LoVo (cell line): ENCODE measurements around the gene SFTPD.
"Not testable (repeated sequence)": the region's sequence is repeated elsewhere in the genome, so short reads cannot be mapped to it uniquely, and the experiment has no call there.

ENCODE experiments used
- DNase-seq: peaks from one replicate; pipeline ENCODE4 v3.0.0-alpha.2; 2016; ENCODE audit warnings: low spot score

SFTPD gene

DNA sequence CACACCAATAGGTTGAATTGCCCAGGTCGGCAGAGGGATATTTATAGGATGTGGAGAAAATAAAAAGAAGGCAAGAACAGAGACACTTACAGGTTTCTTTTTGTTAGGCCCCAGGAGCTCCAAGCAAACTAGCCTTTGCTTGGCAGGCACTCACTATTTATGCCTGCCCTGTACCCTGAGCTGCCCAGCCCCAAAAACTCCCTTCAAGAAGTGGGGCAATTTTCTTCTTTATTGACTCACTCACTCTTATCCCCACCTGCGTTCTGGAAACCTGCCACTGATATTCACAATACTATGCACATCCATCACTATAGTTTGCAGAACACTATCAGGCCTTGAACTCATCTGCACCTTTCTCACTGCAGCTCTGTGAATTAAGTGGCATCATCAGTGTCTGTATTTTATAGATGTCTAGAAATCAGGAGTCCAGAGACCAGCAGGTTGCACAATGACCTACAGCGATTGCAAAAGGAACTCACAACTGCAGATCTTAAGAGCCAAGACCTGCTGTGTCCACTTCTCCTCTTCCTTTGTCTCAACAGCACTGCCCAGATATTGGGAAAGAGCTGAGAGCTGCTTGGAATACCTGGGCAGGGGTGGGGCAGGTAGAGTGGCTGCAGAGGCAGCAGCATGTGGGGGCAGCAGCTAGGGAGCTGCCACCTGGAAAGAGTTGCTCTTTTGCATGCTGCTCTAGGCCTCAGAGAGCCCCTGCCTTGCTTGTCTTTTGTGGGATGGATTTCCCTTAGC, at the start of gene SFTPD:
SFTPD (minus strand) TSS at position 130 of the 747 bp plus-strand sequence. CDS start 2,446 bp downstream, outside the sequence.
- DNase-seq, result peak; percentile 7

DNA sequence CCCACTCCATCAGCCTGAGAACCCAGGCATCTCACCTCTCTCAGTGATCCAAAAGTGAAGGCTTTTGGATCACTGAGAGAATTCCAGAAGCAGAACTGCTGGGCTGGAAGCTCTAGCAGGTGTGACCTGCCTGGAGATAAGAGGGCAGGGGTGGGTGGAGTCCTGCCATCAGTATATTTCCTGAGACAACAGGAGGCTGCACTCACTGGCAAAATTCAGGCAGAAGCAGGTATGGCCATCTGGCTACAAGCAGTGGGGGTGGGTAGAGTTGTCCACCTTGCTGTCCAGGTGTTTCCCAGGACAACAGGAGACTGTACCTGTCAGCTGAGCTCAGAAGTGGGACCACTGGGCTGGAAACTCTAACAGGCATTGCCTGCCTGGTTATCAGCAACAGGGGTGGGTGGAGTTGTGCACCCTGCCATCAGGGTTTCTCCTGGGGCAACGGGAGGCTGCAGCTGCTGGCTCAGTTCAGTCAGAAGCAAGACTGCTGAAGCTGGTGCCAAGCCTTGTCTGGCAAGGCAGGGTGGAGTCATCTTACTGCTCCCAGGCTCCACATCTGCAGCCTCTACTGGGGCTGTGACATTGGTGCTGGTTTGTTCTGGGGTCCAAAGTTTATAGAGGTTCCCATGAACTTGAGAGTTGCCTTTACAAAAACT, 47.2 kb upstream of the SFTPD start:
- no peak for DNase-seq

DNA sequence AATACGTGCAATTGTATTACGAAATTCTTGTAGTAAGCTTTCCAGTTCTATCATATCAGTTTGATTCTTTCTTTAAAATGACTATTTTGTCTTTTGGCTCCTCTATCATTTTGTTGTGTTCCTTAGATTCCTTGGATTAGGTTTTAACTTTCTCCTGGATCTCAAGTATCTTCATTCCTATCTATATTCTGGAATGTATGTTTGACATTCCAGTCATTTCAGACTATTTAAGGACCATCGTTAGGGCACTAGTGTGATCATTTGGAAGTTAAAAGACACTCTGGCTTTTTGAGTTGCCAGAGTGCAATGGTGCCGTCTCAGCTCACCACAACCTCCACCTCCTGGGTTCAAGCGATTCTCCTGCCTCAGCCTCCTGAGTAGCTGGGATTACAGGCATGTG, 45.7 kb upstream of the SFTPD start:
- no peak for DNase-seq

- not testable (repeated sequence) for DNase-seq
Observed at GRCh38 chr10:79988199-79988598, 39.3 kb upstream of the SFTPD start.

DNA sequence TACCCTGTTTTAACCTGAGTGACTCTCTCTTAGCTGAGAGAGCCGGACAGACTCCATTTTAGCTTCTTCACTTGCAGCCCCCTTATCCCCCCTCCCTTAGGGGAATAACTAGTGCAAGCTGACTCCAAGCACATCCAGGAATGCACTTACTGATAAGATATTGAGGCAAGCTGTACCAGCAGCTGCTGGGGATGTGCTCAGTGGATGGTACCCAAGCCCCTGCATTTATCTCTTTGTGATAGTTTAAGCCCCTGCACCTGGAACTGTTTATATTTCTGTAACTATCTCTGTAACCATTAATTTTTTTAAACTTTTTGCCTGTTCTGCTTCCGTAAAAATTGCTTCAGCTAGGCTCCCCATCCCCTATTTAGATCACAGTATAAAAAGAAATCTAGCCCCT, 37.8 kb upstream of the SFTPD start:
- not testable (repeated sequence) for DNase-seq

DNA sequence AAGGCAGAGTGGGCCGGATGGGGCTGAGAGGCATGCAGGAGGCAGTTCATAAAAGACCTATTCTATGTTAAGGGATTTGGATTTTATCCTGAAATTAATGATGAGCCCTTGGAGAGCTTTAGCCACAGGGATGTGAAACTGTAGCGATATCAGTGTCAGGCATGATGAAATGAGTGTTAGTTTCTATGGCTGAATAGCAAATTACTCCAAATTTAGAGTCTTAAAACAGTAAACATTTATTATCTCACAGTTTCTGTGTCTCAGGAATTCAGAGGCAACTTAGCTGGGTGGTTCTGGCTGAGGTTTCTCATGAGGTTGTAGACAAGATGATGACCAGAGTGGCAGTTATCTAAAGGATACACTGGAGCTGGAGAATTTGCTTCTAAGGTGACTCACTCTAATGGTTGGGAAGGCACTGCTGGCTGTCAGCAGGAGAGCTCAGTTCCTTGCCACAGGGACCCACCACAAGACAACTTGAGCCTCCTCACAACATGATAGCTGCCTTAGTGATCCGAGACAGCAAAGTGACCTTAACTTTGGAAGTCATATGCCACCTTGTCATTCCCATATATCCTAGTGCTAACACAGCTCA, 36.7 kb upstream of the SFTPD start:
- no peak for DNase-seq

DNA sequence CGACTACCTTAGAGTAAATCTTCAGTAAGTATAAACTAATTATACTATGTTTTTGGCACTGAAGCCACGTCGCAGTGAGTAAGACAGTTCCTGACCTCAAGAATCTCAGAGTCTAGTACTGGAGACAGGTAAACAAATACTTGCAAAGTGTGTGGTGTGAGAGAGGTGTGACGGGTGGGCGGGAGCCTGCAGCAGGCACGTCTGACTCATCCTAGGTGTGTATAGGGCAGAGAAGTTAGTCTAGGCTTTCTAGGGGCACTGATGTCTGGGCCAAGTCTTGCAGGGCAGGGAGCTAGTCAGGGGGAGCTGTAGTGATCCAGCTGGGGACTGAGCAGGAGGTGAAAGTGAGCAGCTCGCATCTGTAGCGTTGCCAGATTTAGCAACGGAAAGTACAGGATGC, 35.9 kb upstream of the SFTPD start:
- peak; percentile 80 for DNase-seq

- no peak for DNase-seq
Observed at GRCh38 chr10:79983286-79983909, 34.5 kb upstream of the SFTPD start.

GRCh38 chr10:79982861-79983260, 34.0 kb upstream of the SFTPD start:
- no peak for DNase-seq

GRCh38 chr10:79982362-79982800, 33.5 kb upstream of the SFTPD start:
- no peak for DNase-seq

DNA sequence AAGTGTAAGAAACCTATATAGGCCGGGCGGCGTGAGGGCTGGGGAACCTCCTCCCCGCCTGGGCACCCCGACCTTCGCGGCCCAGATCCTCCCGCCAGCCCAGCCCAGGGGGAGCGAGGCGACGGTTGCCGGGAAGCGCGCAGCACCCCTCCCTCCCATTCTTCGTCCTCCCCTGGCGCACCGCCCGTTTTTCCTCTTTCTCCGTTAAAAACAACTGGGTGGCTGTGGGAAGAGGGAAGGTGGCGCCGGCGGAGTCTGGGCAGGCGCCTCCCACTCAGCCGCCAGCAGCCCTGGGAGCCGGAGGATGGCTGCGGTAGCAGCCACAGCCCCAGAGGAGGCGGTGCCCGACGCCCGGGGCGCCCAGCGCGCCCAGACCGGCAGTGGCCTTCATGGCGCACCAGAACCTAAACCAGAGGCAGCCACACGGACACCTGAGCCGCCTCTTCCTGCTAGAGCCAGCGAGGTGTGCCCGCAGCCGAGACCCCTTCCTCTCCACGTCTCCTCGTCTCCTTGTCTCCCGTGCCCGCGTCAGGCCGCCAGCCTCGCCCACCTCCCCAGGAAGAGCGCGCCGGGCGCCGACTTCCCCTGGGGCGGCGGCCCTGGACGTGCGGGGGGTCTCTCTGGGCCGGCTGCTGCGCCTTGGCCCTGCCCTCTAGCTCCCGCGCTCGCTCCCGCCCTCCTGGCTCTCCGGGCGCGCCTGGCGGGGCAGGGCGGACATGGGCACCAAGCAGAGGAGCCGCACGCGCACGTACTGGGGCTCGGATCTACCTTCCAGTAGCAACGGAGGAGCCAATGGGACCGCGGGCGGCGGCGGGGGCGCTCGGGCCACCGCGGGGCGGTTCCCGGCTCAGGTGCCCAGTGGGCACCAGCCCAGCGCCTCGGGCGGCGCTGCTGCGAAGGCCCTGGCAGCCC, 32.8 kb upstream of the SFTPD start:
- DNase-seq, result peak; percentile 48

GRCh38 chr10:79980711-79981110, 31.8 kb upstream of the SFTPD start:
- DNase-seq, result no peak

- DNase-seq, result no peak
Observed at GRCh38 chr10:79979976-79980687, 31.2 kb upstream of the SFTPD start.

DNA sequence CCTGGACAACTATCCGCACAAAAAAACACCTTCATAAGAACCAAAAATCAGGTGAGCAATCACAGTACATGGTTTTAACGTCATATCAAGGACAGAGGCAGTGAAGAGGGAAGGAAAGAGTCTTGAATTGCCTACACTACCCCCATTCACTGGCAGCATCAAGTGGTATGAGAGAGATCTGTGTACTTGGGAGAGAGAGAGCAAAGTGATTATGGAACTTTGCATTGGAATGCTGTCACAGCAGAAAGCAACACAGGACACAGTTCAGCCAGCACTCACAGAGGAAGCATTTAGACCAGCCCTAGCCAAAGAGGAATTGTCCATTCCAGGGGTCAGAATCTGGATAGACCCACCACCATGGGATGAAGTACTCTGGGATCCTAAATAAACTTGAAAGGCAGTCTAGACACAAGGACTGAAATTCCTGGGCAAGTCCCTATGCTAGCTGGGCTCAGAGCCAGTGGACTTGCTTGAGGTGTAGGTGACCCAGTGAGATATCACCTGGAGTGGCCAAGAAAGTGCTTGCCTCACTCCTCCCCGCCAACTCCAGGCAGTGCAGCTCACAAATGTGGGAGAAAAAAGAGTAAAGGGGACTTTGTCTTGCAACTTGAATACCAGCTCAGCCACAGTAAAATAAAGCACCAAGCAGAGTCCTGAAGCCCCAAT, 30.5 kb upstream of the SFTPD start:
- no peak for DNase-seq

GRCh38 chr10:79976999-79977398, 28.1 kb upstream of the SFTPD start:
- no peak for DNase-seq

DNA sequence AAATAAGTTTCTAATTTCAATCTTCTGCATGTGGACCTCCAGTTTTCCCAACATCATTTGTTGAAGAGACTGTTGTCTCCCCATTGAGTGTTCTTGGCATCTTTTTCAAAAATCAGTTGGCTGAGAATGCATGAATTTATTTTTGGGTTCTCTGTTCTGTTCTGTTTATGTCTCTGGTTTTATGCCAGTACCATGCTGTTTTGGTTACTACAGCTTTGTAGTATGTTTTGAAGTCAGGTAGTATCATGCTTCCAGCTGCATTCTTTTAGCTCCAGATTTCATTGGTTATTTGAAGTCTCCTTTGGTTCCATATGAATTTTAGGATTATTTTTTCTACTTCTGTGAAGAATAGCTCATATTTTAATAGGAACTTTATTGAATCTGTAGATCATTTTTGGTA, 21.2 kb upstream of the SFTPD start:
- no peak for DNase-seq

GRCh38 chr10:79947787-79948424, 999 bp downstream of the SFTPD start:
- DNase-seq, result no peak

DNA sequence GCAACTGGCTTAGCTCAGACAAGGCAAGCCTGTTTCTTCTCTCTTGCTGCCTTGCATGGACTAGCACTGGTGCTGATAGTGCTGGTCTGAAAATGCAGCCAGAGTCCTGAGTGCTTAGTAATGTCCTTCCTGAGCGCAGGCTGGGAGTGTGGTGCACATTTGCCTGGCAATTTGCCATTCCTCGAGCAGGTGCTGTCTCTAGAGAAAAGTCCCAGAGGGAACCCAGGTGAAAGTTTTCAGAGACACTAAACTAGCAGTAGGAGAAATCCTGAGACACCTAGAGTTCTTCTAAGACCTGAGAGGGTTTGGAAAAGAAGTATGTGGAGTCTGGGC, 1.9 kb downstream of the SFTPD start:
- DNase-seq, result no peak

GRCh38 chr10:79946271-79947082, 2.4 kb downstream of the SFTPD start:
- no peak for DNase-seq
